GM21717 (cell line): ENCODE data around the gene SYTL3.
A peak's percentile ranks its signal among the peaks of the same experiment; 100 is the strongest.
"Not testable (repeated sequence)": the region's sequence is repeated elsewhere in the genome, so short reads cannot be mapped to it uniquely, and the experiment has no call there.

ENCODE experiments used
- ATAC-seq: cut with Tn5 transposase; IDR thresholded peaks from one replicate; pipeline ENCODE4 v1.9.1; 2021; ENCODE audit warnings: mild to moderate bottlenecking, moderate library complexity; ENCODE audit not compliant: unreplicated experiment

The SYTL3 gene

DNA sequence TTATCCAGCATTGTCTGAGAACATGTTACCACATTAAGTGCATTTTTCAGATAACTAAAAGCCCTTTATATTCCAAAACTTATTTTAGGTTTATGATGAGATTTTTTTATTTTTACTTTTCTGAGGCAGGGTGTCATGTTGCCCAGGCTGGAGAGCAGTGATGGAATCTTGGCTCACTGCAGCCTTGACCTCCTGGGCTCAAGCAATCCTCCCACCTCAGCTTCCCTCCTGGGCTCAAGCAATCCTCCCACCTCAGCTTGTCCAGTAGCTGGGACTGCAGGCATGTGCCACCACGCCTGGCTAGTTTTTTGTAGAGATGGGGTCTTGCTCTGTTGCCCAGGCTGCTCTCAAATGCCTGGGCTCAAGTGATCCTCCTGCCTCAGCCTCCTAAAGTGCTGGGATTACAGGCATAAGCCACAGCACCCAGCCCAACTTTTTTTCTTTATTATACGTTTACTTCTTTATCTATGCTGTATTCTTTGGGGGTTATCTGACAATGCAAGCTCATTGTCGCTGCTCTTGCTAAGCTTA lies 11.5 kb upstream of the SYTL3 start:
- ATAC-seq, result no peak

DNA sequence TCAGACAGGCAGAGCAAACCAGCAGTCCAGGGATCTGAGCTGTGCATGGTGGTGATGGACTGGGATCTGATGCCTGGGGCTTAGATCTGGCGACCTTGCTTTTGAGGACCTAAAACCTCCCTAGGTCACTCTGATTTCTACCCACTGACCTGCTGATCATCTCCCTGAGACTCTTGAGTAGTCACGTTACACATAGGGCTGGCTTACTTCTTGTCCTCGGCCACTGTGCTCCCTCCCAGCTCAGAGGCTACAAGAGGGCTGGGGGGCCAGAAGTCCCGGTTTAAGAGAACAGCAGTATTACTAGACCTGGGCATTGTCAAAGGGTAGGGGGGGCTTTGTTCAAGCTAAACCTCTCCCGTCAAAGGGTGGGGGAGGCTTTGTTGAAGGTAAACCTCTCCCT lies 10.8 kb upstream of the SYTL3 start:
- ATAC-seq, result no peak

DNA sequence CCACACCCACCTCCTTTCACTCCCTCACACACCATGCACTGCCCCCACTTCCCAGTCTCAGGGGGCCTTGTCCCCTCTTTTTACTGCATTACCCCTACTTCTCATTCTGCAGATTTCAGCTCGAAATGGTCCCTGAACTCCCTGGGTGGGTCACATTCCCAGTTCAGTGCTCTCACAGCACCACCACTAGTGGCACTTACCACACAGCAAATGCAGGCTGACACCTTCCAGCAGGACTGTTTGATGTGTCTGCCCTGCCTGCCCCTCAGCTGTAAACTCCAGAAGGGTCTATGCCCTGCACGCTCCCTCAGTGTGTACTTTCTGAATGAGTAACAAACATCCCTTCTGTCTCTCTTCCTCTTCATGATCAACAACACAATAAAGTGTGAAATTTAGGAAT lies 9.3 kb upstream of the SYTL3 start:
- no peak for ATAC-seq

DNA sequence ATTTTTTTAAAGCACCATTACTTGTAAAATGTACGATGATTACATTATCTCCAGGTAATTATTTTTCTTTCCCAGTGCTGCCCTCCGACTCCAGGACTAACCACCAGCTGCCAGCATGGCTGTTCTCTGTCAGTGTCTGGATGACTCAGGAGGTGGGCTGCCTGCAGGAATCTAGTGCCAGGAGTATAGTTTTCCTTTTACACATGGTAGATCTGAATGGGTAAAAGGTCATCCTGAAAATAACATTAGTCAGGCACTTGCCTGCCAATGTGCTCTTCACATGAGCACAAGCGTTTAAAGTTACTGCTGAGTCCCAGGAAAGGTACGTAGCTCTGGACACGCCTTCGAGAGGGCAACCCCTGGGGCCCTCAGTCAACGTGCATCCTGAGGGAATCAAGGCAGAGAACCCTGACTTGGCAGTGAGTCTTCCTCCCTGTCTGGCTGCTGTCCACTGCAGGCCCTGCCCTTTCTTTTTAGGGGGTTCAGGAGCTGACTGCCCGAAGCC lies 7.7 kb upstream of the SYTL3 start:
- no peak for ATAC-seq

DNA sequence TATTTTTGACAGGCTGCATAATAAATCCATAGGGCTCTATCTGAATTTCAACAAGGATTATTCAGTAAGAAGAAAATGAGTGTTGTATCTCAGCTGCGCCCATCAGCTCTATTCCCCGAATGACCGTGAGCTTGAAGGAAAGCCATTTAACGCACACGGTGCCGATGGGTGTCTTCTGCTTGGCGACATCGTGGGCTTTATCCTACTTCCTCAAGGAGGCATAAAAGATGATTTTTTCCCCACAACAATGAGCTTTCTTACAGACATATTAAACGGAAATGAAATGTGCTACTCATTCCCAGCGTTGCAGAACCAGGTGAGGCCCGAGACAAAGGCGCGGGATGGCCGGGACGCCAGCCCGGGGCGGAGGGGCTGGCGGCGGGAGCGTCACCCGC lies 6.0 kb upstream of the SYTL3 start:
- ATAC-seq, result no peak

DNA sequence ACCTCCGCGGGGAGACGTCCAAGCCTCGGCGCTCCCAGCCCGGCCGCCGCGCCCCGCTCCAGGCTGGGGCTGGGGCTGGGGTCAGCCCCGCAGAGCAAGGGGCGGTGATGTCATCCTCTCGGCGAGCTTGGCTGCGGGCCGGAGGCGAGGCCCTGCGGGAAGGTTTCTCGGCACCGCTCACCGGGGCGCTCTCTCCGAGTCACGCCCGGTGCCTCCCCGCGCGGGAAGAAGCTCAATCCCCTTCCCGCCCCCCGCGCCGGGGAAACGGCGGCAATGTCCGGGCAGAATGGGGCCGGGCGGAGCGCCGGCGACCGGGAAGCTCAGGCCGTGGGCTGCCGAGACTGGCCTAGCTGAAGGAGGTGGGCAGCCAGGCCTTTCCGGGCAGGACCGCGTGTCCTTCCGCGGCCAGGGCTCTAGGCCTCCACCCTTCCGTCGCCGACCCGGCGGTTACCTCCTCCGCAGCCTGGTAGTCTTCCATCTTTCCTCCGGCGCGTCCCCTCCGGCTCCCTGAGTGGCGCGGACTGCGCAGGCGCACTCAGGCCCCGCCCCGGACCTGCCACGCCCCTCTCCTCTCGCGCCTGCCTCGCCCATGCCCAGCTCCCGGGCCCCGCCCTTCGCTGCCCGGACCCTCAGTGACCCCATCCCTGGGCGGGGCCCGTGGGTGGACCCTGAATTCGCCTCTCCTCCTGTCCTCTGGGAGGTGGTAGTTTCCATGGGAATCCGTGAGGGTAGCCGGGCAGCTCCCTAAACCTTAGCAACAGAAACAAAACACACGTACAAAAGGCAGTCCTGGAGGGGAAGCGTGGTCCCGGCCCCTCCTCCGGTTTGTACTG lies 5.4 kb upstream of the SYTL3 start, which contains the start of gene DYNLT1:
TSS of gene DYNLT1 (minus strand) at position 513 of the 833 bp plus-strand sequence. CDS start at position 478, 35 bp downstream.
- ATAC-seq, result peak; percentile 54

DNA sequence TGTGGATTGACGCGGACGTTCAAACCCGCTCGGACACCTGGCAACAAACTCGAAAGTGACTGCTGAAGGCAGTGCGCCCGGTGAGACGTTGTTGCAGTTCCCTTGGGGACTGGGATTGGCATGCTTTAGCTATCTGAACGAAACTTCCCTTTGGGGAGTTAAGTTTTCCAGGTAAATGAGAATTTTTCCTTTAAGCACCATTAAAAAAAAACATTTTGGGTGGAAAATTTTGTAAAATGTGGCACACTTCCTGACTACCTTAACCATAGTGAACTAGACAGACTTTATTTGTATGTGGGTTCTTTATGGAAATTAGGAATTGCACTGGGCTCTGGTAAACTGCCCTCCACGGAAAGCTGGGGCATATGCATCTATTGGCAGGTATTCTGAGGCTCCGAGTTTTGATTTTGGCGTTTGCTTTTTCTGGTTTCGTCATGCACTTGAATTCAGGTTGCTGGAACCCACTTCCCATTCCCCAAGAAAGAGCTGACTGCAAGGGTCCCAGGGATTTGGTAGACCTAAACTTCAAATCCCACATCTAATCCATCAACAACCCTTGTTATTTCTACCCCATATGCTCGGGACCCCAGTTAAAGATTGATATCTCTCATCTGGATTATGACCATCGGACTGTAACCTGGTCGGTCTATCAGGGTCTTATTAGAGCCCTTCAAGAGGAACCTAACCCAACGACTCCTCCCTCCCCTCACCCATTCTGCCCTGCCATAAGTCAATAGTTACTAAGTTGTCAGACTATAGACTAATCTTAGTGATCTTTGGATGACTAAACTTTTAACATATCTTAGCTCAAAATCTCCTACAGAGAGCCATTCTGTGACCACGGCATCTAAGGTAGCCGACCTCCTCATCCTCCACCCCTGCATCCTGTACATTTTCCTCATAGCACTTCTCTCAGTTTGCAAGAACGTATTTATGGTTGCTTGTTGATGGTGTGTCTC lies 4.5 kb upstream of the SYTL3 start:
- ATAC-seq, result no peak

DNA sequence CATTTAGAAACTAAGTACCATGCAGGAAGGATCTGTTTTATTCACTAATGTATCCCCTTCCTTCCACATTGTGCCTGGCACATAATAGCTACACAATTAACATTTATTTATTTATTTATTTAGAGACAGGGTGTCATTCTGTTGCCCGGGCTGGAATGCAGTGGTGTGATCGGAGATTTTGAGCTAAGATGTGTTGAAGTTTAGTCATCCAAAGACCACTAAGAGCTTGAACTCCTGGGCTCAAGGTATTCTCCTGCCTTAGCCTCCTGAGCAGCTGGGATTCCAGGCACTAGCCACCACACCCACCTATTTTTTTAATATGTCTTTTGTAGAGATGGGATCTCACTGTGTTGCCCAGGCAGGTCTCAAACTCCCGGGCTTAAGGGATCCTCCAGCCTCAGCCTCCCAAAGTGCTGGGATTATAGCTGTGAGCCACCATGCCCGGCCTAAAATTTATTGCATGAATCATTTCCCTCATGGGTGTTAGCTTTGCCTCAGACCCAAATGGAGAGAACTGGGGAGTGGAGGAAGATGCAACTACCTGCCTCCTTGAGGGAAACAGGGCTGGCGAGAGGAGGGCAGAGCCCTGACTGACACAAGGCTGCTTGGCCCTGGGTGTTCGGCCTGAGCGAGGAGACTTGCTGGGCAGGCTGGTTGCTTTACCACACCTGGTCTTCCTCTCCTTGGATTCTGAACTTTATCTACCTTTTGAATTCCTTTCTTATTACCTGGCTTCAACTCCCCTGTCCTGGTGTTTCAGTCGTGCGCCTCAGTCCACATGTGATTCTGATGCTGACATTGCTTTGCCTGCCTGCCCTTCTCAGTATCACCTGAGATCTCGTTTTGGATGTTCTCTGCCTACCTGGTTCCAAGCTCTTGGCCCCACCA lies 3.6 kb upstream of the SYTL3 start:
- no peak for ATAC-seq

DNA sequence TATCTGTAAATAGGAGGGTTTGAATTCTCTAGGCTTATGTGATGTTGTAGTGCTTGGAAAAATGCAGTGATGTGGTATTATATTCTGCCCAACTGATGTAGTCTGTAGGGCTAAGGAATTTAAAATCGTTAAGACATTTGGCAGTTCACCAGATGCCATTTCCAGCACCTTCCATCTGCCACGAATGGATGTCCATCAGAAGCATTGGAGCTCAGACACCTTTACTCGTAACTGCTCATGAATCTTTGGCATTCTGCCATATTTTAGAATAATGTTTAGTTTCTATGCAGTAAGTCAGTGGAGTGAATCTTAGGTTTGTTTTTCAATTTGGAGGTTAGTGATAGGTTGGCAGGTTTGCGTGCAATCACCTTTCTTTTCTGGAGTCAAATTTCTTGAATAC lies 2.4 kb upstream of the SYTL3 start:
- ATAC-seq, result no peak

DNA sequence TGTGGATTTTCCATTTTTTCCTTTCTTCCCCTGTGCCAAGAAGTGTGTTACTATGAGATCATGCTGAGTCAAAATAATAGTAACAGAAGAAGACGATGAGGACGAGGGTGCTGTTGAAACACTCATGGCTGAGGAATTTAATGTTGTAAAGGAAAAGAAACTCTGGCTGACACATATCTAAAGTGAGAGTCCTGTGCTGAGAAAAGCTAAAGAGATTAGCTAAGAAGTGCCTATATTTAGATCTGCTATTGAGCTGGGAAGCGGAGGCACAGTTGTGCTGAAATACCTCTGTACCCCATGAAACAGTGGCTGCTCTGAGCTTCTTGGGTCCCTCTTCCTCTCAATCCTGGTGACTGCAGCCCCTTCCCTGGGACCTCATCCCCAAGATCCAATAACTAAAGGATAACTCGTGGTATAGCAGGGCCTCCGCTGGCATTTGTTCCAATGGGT lies 1.1 kb upstream of the SYTL3 start:
- peak; percentile 43 for ATAC-seq

DNA sequence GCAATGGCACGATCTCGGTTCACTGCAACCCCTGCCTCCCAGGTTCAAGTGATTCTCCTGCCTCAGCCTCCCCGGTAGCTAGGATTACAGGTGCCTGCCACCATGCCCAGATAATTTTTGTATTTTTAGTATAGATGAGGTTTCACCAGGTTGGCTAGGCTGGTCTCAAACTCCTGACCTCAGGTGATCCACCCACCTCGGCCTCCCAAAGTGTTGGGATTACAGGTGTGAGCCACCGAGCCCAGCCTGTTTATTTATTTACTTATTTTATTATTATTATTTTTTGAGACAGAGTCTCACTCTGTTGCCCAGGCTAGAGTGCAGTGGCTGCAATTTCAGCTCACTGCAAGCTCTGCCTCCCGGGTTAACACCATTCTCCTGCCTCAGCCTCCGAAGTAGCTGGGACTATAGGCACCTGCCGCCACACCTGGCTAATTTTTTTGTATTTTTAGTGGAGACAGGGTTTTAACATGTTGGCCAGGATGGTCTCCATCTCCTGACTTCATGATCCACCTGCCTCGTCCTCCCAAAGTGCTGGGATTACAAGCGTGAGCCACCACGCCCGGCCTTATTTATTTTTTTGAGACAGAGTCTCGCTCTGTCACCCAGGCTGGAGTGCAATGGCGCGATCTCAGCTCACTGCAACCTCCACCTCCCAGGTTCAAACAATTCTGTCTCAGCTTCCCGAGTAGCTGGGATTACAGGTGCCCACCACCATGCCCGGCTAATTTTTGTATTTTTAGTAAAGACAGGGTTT lies 2.3 kb downstream of the SYTL3 start:
- ATAC-seq, result not testable (repeated sequence)

DNA sequence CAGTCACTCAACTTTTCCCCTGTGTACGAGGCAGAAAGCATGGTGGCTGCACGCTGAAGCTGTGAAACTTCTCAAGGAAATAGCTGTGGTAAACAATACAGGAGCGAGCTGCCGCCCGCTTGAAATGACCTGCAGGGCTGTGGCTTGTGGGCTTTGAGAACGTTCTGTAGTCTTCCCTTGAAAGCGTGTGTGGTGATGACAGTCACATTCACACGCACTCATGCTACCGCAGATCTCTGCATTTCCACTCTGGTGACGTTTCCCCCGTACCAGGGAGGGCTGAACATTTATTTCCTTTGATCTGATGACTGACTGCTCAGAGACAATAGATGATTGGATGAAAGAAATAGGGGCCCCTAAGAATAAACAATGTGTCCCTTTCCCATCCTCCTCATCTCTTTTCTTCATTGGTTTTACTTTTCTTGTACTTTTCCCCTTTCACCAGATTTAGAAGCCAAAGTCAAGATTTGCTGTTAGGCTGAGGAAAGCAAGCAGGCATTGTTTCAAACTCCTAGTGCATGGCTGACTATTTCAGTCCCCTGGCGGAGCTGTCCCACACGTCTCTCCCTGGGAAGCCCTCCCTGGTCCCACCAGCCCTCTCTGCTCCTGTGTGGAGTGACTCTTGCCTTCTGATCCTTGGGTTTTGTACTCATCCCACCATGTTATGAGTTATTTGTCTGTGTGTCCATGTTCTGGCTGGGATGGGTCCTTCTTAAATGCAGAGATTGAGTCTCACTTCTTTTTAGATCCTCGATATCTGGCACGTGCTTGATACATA lies 3.9 kb downstream of the SYTL3 start:
- no peak for ATAC-seq

DNA sequence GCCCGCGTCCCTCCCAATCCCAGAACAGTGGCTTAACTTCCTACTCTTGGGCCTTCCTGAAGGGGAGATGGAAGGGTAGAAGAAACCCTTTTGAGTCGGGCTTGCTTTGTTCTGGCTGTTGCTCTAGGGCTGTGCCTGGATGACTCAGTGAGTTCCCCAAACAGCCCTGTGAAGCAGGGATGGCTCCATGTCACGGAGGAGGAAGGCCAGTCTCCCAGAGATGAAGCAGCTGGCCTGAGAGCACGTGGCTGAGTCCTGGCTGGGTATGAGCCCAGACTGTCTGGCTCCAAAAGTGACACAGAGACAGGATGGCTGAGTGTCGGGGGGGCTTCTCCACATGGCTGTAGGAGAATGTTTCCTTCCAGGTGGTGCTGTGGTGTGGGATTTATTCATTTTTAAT lies 4.6 kb downstream of the SYTL3 start:
- no peak for ATAC-seq

DNA sequence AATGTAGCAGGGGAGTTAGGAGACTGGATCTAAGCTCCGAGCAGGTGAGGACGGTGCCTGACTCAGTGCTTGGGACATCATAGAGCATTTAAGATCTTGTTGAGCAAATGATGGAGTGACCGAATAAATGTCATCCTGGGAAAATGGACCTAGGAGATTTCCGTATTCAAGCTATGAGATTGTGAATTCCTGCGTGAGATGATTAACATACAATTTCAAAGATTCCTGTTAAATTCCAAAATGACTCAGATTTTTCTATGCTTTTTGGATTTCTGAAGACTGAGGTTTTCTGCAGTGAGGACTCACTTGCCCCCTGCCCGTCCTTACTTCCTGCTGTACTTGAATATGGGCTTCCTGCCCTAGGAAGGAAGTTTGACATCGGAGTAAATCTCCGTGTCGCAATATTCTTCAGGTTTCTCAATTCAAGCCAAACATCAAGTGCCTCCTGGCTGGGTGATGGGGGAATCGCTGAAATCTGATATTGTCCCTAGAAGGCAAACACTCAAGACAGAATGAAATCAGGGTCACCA lies 5.2 kb downstream of the SYTL3 start:
- no peak for ATAC-seq

DNA sequence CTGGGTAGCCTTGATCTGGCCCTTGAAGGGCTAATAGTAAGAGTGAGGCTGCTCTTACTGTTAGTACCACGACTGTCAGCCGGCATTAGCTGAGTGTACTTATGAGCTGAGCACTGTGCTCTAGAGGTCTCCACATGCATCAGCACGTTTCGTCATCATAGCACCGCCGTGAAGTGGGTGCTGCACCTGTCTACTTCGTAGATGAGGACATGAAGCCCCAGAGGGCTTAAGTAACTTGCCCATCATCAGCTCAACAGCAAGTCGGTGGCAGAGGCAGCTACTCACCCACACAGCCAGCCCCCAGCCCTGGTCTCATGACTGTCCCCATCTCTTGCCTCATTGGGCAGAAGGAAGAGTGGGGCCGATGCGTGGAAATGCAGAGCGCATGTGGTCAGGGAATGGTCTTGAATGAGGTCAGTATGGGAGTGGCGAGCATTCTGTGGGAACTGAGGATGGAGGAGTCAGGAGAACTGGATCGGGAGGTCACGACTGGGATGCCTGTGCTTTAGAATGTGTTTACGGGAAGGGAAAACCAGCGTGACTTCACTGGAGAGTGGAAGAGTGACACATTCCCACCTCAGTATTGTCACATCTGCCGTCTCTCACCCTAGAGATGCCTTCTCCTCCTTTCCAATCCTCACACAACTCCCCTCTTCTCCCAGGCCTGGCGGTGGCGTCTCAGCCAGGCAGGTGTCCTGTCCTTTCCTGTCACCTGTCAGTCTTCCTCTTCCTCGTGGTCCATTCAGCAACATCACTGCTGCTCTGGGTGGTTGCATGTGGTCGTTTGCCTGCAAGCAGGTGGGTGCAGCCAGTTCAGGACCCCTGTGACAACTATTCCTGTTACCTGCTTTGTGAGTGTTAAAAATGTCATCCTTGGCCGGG lies 6.0 kb downstream of the SYTL3 start:
- no peak for ATAC-seq

DNA sequence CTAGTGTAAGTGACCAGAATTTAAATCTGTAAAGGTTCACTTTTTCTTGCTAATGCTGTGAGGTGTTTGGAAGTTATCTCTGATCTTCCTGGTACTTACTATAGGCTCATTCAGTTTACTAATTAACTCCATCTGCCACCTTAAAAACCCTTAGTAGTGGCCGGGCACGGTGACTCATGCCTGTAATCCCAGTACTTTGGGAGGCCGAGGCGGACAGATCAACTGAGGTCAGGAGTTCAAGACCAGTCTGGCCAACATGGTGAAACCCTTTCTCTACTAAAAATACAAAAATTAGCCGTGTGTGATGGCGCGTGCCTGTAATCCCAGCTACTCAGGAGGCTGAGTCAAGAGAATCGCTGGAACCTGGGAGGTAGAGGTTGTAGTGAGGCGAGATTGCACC lies 7.1 kb downstream of the SYTL3 start:
- ATAC-seq, result not testable (repeated sequence)

DNA sequence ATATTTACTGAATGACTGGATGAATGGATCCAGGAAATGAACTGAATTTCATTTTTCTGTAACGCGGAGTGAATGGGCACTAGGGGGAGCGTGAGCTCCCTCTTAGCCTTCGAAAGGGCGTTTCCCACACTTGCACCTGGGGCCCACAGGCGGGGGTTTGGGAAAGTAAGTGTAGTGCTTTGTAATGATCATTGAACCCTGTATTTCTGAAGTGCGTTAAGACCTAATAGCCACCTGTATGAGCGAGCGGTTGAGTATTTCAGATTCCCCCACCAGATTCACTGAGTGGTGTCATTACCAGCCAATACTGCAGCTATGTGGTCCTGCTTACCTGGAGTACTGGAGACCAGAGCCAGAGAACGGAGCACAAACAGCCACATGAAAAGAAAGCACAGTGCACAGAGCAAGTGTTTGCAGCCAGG lies 10.5 kb downstream of the SYTL3 start:
- ATAC-seq, result peak; percentile 53
